ENCODE data around the gene CFLAR. TPM values are rescaled to one million over a fixed set of nuclear protein-coding genes. Genes with fewer than 3 reads are reported as not detected.

The CFLAR gene
- total and polyA plus RNA-seq, 9 of the 15 experiments (the other 6 are each of a cell fraction or from before 2014, with no cell fraction given), result 27.5 to 102 (median 54.0) TPM

DNA sequence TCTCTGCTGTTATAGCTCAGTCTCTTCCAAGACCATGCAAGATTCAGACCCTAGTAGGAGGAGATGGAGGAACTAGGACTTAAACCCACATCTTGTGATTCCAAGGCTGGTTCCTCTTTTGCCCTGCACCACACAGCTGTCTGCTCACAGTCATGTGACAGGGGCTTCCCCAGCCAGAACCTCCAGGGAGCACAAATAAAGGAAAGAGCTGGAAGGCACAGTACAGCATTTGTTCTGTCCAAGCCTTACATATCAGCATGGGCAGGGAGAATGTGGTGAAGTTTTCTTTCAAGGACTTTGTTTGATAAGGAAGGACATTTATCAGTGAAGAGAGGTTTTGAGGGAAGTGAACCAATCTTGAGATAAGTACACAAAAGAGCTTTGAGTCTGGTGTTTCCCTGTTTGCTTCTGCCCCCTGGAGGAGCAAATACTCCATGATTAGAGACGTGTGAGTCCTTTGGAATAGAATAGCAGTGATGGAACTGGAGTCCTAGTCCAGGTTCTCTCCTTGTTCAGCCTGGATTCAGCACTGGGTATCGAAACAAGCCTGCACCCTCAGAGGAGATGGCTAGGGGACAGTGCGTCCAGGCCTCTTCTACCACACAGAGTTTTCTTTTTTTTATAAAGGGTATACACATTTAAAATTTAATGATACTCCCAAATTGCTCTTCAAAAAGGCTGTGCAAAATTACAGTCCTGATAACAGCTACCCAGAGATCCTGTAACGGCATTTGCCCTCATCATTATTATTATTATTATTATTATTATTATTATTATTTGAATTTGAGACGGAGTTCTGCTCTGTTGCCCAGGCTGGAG, 42.4 kb downstream of the CFLAR start (continued):
- TF ChIP-seq, protein P1, sequence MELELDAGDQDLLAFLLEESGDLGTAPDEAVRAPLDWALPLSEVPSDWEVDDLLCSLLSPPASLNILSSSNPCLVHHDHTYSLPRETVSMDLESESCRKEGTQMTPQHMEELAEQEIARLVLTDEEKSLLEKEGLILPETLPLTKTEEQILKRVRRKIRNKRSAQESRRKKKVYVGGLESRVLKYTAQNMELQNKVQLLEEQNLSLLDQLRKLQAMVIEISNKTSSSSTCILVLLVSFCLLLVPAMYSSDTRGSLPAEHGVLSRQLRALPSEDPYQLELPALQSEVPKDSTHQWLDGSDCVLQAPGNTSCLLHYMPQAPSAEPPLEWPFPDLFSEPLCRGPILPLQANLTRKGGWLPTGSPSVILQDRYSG (tag; conservative IDR thresholded peaks at IDR 0.05; ENCODE audit: low read depth), result no peak
- TF ChIP-seq SRSF9 (IDR thresholded peaks at IDR 0.05; ENCODE audit: borderline replicate concordance, low read depth, low read length) (no peak), ZC3H11A (IDR thresholded peaks at IDR 0.05; ENCODE audit: low read depth, low read length) (no peak), PTBP1 (IDR thresholded peaks at IDR 0.05; ENCODE audit: low read depth, low read length) (no peak), BRF1 (IDR thresholded peaks at IDR 0.05; ENCODE audit: borderline replicate concordance, extremely low read depth, insufficient read length) (no peak), ZNF184 (CRISPR knock-in tag; IDR thresholded peaks at IDR 0.05) (no peak), ASH1L (IDR thresholded peaks at IDR 0.05; ENCODE audit: borderline replicate concordance, low read depth, partially characterized antibody) (no peak), SMAD3 (CRISPR knock-in tag; conservative IDR thresholded peaks at IDR 0.05) (no peak), ZNF224 (CRISPR knock-in tag; IDR thresholded peaks at IDR 0.05) (no peak), ARID2 (IDR thresholded peaks at IDR 0.05) (no peak)
- TF ChIP-seq, protein P2, sequence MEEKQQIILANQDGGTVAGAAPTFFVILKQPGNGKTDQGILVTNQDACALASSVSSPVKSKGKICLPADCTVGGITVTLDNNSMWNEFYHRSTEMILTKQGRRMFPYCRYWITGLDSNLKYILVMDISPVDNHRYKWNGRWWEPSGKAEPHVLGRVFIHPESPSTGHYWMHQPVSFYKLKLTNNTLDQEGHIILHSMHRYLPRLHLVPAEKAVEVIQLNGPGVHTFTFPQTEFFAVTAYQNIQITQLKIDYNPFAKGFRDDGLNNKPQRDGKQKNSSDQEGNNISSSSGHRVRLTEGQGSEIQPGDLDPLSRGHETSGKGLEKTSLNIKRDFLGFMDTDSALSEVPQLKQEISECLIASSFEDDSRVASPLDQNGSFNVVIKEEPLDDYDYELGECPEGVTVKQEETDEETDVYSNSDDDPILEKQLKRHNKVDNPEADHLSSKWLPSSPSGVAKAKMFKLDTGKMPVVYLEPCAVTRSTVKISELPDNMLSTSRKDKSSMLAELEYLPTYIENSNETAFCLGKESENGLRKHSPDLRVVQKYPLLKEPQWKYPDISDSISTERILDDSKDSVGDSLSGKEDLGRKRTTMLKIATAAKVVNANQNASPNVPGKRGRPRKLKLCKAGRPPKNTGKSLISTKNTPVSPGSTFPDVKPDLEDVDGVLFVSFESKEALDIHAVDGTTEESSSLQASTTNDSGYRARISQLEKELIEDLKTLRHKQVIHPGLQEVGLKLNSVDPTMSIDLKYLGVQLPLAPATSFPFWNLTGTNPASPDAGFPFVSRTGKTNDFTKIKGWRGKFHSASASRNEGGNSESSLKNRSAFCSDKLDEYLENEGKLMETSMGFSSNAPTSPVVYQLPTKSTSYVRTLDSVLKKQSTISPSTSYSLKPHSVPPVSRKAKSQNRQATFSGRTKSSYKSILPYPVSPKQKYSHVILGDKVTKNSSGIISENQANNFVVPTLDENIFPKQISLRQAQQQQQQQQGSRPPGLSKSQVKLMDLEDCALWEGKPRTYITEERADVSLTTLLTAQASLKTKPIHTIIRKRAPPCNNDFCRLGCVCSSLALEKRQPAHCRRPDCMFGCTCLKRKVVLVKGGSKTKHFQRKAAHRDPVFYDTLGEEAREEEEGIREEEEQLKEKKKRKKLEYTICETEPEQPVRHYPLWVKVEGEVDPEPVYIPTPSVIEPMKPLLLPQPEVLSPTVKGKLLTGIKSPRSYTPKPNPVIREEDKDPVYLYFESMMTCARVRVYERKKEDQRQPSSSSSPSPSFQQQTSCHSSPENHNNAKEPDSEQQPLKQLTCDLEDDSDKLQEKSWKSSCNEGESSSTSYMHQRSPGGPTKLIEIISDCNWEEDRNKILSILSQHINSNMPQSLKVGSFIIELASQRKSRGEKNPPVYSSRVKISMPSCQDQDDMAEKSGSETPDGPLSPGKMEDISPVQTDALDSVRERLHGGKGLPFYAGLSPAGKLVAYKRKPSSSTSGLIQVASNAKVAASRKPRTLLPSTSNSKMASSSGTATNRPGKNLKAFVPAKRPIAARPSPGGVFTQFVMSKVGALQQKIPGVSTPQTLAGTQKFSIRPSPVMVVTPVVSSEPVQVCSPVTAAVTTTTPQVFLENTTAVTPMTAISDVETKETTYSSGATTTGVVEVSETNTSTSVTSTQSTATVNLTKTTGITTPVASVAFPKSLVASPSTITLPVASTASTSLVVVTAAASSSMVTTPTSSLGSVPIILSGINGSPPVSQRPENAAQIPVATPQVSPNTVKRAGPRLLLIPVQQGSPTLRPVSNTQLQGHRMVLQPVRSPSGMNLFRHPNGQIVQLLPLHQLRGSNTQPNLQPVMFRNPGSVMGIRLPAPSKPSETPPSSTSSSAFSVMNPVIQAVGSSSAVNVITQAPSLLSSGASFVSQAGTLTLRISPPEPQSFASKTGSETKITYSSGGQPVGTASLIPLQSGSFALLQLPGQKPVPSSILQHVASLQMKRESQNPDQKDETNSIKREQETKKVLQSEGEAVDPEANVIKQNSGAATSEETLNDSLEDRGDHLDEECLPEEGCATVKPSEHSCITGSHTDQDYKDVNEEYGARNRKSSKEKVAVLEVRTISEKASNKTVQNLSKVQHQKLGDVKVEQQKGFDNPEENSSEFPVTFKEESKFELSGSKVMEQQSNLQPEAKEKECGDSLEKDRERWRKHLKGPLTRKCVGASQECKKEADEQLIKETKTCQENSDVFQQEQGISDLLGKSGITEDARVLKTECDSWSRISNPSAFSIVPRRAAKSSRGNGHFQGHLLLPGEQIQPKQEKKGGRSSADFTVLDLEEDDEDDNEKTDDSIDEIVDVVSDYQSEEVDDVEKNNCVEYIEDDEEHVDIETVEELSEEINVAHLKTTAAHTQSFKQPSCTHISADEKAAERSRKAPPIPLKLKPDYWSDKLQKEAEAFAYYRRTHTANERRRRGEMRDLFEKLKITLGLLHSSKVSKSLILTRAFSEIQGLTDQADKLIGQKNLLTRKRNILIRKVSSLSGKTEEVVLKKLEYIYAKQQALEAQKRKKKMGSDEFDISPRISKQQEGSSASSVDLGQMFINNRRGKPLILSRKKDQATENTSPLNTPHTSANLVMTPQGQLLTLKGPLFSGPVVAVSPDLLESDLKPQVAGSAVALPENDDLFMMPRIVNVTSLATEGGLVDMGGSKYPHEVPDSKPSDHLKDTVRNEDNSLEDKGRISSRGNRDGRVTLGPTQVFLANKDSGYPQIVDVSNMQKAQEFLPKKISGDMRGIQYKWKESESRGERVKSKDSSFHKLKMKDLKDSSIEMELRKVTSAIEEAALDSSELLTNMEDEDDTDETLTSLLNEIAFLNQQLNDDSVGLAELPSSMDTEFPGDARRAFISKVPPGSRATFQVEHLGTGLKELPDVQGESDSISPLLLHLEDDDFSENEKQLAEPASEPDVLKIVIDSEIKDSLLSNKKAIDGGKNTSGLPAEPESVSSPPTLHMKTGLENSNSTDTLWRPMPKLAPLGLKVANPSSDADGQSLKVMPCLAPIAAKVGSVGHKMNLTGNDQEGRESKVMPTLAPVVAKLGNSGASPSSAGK (IDR thresholded peaks at IDR 0.05), result peak; percentile 26; the same call in 1 of the 2 replicates
- TF ChIP-seq, protein P3, sequence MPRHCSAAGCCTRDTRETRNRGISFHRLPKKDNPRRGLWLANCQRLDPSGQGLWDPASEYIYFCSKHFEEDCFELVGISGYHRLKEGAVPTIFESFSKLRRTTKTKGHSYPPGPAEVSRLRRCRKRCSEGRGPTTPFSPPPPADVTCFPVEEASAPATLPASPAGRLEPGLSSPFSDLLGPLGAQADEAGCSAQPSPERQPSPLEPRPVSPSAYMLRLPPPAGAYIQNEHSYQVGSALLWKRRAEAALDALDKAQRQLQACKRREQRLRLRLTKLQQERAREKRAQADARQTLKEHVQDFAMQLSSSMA (CRISPR knock-in tag; IDR thresholded peaks at IDR 0.05), result no peak

Data from K562 (cell line).